Activated CD4-positive, alpha-beta T cell treated with anti-CD3 and anti-CD28 coated beads, Interleukin-2, Interleukin-4, amounts not matched to agents 100 ng/mL and 50 ng/mL, durations not matched to agents 16 hours and 8 hours (primary cell): ENCODE results near the gene SRCIN1.

Experiments
- DNase-seq: peaks from one replicate; pipeline ENCODE4 v3.0.0-alpha.2; 2020; ENCODE audit warnings: low spot score

Gene SRCIN1

DNA sequence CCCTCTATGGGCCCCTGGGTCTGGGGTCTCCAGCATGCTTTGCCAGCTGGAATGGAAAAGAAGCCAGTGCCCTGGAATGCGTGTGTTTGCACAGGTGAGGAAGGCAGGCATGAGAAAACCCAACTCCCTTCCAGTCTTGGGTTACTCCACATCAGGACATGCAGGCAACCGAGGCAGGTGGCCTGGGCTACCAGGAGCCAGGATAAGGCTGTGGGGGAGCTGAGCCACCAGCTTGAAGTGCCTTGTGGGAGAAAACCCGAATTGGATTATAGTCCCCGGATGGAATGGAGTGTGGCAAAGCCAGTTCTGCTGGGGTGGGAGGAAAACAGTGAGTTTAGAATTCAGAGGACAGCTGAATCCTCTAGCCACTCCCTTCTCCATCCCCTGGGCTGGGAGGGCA is 7.2 kb downstream of the SRCIN1 start:
- peak; percentile 22 for DNase-seq

- peak; percentile 11 for DNase-seq
Observed at GRCh38 chr17:38597375-38597774, 8.4 kb downstream of the SRCIN1 start.

DNA sequence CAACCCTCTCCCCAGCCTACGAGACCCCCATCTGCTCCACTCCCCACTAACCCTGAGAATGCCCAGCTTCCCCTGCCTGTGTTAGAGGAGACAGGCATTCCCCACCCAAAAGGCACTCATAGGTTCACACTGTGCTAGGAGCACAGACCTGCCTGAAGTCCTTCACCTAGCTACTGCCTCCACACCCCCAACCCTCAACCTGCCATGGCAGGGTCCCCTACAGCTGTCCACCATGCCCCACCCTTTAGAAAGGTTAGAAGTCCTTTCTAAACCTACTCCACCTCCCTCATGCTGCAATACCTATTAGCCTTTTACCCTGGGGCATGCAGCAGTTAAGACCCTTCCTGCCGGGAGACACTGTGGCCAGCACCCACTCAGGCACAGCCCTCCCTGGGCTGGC is 9.1 kb downstream of the SRCIN1 start:
- DNase-seq: no peak

DNA sequence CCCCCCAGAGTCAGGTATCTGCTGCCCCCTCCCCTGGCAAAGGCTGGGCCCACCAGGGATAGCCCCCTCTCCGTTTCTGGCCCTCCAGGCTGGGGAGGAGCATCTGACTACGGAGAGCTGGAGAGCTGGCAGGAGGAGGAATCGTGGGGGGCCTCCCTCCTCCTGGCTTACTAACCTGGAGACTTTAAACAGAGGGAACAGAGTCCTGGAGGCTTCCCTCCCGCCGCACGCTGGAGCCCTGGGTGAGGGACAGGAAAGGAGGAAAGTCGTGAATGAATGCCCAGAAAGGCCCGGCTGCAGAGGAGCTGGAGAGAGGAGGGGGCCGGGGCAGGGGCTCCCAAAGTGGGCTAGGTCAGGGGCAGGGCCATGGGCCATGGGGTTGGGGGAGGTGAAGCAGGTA is 9.9 kb downstream of the SRCIN1 start:
- DNase-seq: no peak

DNA sequence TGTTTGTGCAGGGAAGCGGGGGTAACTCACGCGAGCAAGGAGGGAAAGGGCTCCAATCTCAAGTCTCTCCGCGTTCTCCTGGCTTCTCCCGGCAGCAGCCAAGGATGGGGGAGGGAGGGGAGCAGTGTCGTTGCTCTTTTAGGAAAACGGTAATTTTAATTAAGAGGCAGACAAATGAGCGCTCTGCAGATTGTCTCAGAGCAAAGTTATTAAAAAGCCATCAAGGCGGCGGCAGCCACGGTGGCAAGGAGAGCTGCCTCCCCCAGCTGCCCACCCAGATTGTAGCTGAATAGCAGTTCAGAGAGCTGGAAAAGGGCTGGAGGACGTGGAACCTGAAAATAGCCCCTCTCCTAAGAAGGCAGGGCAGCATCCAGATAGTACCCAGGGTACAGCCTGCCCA is 11.6 kb downstream of the SRCIN1 start:
- DNase-seq: no peak

- no peak for DNase-seq
Observed at GRCh38 chr17:38592487-38592886, 13.3 kb downstream of the SRCIN1 start.

DNA sequence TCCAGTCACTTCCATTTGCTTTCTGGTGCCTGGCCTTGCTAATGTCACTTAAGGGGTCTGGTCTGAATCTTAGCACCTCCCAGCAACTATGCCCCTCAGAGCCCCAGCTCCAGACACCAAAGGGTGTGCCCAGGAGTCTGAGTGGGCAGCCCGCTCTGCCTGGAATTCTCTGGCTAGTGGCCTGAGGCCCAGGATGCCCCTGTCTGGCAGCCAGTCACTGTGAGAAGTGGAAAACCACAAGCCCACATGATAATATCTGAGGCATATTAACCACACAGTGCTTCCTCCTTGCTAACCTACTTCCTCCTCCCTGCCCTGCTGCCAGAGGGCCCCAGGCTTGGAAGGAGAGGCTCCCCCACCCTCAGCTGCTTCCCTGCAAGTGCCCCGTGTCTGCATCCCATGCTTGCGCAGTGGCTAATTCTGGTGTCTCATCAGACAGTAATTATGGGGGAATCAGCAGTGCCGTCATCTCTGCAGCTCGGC is 14.0 kb downstream of the SRCIN1 start:
- peak; percentile 50 for DNase-seq

DNA sequence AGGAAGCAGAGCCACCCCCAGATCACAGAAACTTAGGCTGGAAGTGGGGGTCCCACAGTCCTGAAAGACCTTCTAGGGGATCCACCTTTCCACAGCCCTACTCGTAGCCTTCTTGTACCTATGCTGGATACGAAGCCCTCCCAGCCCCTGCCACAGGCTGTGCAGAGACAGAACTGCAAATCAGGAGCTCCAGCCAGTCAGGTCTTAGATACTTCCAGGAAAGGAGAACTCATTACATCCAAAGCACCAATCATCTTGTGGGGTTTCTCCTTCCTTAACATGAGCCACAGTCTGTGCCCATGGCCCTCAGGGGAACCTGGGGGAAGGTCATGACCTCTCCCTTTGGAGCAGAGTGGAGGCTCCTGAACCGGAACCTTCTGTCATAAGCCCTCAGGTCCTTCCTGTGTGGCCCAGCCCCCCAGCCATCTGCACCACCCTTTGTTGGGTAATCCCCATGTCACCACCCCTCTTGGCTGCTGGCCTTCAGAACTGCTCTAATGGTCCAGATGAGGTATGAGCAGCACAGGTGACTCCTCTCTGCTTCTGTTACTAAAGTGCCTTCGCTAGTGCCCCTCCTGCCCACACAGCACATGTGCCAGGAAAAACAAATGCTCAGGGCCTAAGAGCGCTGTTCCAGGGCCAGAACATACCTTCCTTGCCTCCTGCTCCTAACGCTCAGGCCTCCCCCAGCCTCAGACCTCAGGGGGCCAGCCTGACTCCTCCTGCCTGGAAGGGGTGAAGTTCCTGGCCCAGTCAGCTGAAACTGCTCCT is 14.6 kb downstream of the SRCIN1 start:
- DNase-seq: no peak

DNA sequence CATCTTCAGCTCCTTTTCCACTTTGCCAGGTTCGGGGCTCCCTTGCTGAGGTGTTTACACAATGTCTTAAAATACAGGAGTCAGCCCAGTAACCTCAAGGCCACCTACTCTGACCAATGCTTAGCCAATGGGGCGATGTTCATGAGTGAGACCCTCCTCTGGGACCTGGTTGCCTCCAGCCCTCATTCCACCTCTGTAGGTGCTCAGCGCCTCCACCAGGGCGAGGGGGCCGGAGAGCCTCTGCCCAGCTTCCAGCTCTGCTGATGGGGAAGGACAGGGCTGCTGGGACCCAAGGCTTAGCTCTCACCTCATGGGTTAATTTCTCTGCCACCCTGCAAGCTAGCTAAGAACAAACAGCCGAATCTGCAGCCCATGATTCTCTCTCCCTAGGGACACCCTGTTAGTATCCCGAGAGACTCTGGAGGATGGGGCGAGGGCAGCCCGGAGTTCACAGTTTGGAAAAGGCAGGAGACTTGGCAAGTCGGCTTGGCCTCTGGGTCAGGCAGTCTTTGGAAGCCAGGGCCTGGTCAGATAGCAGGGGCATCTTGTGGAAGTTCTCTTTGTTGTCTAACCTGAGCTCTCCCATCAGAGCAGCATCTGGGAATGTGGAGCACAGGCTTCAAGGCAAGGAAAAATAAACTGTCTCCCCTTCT is 16.2 kb downstream of the SRCIN1 start:
- DNase-seq: no peak

GRCh38 chr17:38588788-38589174 is 17.0 kb downstream of the SRCIN1 start:
- no peak for DNase-seq

- DNase-seq: no peak
Observed at GRCh38 chr17:38587947-38588787, 17.6 kb downstream of the SRCIN1 start.

DNA sequence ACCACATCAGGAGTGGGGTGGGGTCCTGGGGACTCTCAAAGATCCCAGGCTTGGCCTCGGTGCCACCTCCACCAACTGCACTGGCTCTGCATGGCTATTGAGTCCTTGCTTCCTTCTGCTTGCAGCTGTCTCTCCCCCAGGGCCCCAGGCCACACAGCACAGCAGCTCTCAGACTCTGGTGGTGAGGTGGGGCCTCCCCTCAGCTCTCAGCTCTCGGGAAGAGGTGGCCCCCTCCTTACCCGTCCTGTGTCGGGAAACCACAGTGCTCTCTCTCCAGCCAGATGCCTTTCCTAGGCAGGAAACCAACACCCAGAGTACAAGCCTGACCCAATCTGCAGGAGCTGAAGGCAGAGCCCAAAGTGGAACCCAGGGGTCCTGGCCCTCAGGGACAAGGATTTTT is 18.5 kb downstream of the SRCIN1 start:
- DNase-seq: no peak

DNA sequence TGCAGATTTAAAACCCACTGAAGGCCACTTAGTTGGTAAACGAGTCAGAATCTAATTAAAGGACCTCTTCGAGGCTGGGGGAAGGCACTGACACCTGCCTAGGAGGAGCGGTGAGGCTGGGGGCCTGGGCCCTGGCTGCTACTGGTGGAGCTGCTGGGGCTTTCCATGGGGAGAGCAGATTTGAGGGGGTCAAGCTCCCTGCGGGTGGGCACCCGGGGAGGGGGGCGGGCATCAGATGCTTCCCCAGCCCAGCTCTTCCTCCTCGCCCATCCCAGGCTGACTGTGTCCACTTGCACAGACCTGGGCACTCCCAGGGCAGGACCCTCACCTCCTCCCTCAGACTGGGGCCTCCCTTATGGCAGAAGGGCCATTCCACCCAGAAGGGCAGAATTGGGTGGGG is 19.0 kb downstream of the SRCIN1 start:
- DNase-seq: no peak

- no peak for DNase-seq
Observed at GRCh38 chr17:38585918-38586529, 19.7 kb downstream of the SRCIN1 start.

- DNase-seq: no peak
Observed at GRCh38 chr17:38585056-38585917, 20.5 kb downstream of the SRCIN1 start.

GRCh38 chr17:38584350-38584925 is 21.3 kb downstream of the SRCIN1 start:
- peak; percentile 52 for DNase-seq

DNA sequence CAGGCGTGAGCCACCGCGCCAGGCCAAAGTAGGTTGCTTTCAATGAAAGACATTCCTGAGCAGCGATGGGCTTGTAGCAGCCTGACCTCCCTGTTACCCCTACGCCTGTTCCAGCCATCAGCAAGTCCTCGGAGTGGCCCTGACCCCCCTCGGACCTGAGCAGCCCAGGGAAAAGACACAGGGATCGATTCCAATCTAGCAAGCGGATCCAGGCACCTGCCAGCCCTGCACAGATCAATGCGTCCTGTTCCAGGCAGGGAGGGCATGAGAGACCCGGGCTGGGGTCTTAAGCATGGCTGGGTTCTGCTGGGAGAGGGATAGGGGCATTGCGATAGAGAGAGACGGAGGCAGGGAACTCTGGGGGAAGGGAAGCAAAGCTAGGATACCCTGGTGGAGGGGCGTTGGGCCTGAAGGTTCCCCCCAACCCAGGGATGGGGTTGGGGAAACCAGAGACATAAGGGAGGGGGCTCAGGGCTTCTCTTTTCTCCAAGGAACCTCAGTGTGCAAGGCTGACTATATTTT is 21.9 kb downstream of the SRCIN1 start:
- DNase-seq: no peak

- DNase-seq: no peak
Observed at GRCh38 chr17:38583176-38583575, 22.6 kb downstream of the SRCIN1 start.

DNA sequence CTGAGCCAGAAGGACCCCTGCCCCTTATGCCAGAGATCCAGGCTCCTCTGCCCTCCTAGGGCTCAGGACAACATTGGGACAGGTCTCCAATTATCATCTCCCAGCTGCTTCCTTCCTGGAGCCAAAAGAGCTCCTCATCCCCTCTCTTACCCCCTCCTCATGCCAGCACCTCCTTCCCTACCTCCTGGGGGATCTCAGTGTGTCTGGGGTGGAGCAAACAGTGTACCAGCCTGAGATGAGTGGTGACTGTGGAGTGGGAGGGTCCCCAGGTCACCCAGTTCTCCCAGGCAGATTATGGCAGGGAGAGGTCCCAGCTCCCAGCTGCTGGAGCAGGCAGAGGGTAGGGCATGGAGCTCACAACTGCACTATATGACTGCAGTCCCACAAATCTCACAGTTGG is 23.7 kb downstream of the SRCIN1 start:
- DNase-seq: no peak

- DNase-seq: no peak
Observed at GRCh38 chr17:38579934-38580333, 25.8 kb downstream of the SRCIN1 start.

GRCh38 chr17:38579083-38579480 is 26.7 kb downstream of the SRCIN1 start:
- DNase-seq: no peak
